ENCODE measurements around the gene GPD1L. TPM values are rescaled to one million over a fixed set of nuclear protein-coding genes. Genes with fewer than 3 reads are reported as not detected.
"Not testable (repeated sequence)": the region's sequence is repeated elsewhere in the genome, so short reads cannot be mapped to it uniquely, and the experiment has no call there.

The GPD1L gene
- total RNA-seq (2021; fragmentation: NEBNext Ultra II Directional; extraction: Animal tissue kit (Norgen Biotek cat#: 25700)), result 1 to 10 TPM; 2.7 to 8.3 (median 4.2) TPM
- long read RNA-seq, full-length matches to known transcripts, result 2 of 4 reads
- long read RNA-seq, partial matches to known transcripts, result 0 of 4 reads
- long read RNA-seq, other reads (novel, unspliced or antisense), result 2 of 4 reads

GRCh38 chr3:32106132-32106928, at the start of gene GPD1L:
Gene GPD1L (plus strand): TSS chr3:32106620. CDS start chr3:32106712, 92 bp downstream.
- H3K27me3 Mint-ChIP-seq (ENCODE audit: insufficient read depth), result peaks cover 6% of the 10 kb centered on the region
- peak within 1 kb of the TSS; percentile 17; the same call in 1 of the 2 replicates for H3K27ac Mint-ChIP-seq
- no peak for TF ChIP-seq CTCF (IDR thresholded peaks at IDR 0.05)

GRCh38 chr3:32058465-32058864, 48.0 kb upstream of the GPD1L start:
- H3K27me3 Mint-ChIP-seq (ENCODE audit: insufficient read depth); H3K9me3 Mint-ChIP-seq; H3K4me3 Mint-ChIP-seq; DNase-seq; H3K4me1 Mint-ChIP-seq (ENCODE audit: low read depth); H3K27ac Mint-ChIP-seq; H3K36me3 Mint-ChIP-seq (ENCODE audit: low read depth): not testable (repeated sequence)

More at GRCh38 chr3:32106132-32106928, at the start of gene GPD1L:
- H3K36me3 Mint-ChIP-seq (ENCODE audit: low read depth), result no peaks in the 10 kb centered on the region
- H3K9me3 Mint-ChIP-seq, result peaks cover 11% of the 10 kb centered on the region; the same call in 1 of the 2 replicates
- H3K4me1 Mint-ChIP-seq (ENCODE audit: low read depth), result peaks cover 18% of the 10 kb centered on the region
- peak within 1 kb of the TSS; percentile 93 for H3K4me3 Mint-ChIP-seq
- DNase-seq, result peak; percentile 80

GRCh38 chr3:32062950-32063582, 43.4 kb upstream of the GPD1L start:
- Mint-ChIP-seq H3K27ac (no peak overlapping the region), H3K9me3 (no peaks in the 10 kb centered on the region; the same call in 1 of the 2 replicates), H3K36me3 (ENCODE audit: low read depth) (no peaks in the 10 kb centered on the region), H3K4me3 (no peak overlapping the region), H3K27me3 (ENCODE audit: insufficient read depth) (no peaks in the 10 kb centered on the region; the same call in none of the 2 replicates), H3K4me1 (ENCODE audit: low read depth) (no peaks in the 10 kb centered on the region)
- no peak for DNase-seq
- TF ChIP-seq CTCF (IDR thresholded peaks at IDR 0.05), result no peak

- H3K4me1 Mint-ChIP-seq (ENCODE audit: low read depth), result 0 out of 2 replicates have a peak, but pooled peaks cover 4% of the 10 kb centered on the region
- H3K9me3 Mint-ChIP-seq, result no peaks in the 10 kb centered on the region
- DNase-seq, result no peak
- H3K36me3 Mint-ChIP-seq (ENCODE audit: low read depth), result no peaks in the 10 kb centered on the region
- H3K27ac Mint-ChIP-seq, result no peak overlapping the region
- H3K4me3 Mint-ChIP-seq, result no peak overlapping the region
- peaks cover 4% of the 10 kb centered on the region for H3K27me3 Mint-ChIP-seq (ENCODE audit: insufficient read depth)
- no peak for TF ChIP-seq CTCF (IDR thresholded peaks at IDR 0.05)
Measured at GRCh38 chr3:32066686-32067085, 39.7 kb upstream of the GPD1L start.

- not testable (repeated sequence) for DNase-seq; H3K4me1 Mint-ChIP-seq (ENCODE audit: low read depth); H3K27ac Mint-ChIP-seq; H3K36me3 Mint-ChIP-seq (ENCODE audit: low read depth); H3K27me3 Mint-ChIP-seq (ENCODE audit: insufficient read depth); H3K9me3 Mint-ChIP-seq; H3K4me3 Mint-ChIP-seq
Measured at GRCh38 chr3:32074194-32074593, 32.2 kb upstream of the GPD1L start.

- Mint-ChIP-seq H3K36me3 (ENCODE audit: low read depth) (no peaks in the 10 kb centered on the region), H3K27me3 (ENCODE audit: insufficient read depth) (peaks cover 10% of the 10 kb centered on the region), H3K9me3 (no peaks in the 10 kb centered on the region), H3K27ac (no peak overlapping the region), H3K4me1 (ENCODE audit: low read depth) (peaks cover 6% of the 10 kb centered on the region), H3K4me3 (no peak overlapping the region)
- DNase-seq, result no peak
- TF ChIP-seq CTCF (IDR thresholded peaks at IDR 0.05), result no peak
Measured at GRCh38 chr3:32076566-32076965, 29.9 kb upstream of the GPD1L start.

Data from HFFc6 (cell line).